Fibroblast of mammary gland (primary cell): ENCODE results near the gene NDUFA7.
"Not testable (repeated sequence)": the region's sequence is repeated elsewhere in the genome, so short reads cannot be mapped to it uniquely, and the experiment has no call there.

ENCODE experiments used
- DNase-seq: peaks from one replicate; pipeline ENCODE4 v3.0.0-alpha.2; 2010; ENCODE audit warnings: low read depth
- H3K4me3 ChIP-seq: 2 replicates; pipeline ENCODE4 v1.5.1; 2011; ENCODE audit warnings: low read depth, mild to moderate bottlenecking, low read length, moderate library complexity; ENCODE audit not compliant: control insufficient read depth
- TF ChIP-seq, protein P1 (sequence below): conservative IDR thresholded peaks from 2 replicates; pipeline ENCODE4 v1.5.1; 2011; ENCODE audit warnings: low read depth, low read length, inconsistent platforms; ENCODE audit not compliant: control insufficient read depth, insufficient read depth

NDUFA7 gene

DNA sequence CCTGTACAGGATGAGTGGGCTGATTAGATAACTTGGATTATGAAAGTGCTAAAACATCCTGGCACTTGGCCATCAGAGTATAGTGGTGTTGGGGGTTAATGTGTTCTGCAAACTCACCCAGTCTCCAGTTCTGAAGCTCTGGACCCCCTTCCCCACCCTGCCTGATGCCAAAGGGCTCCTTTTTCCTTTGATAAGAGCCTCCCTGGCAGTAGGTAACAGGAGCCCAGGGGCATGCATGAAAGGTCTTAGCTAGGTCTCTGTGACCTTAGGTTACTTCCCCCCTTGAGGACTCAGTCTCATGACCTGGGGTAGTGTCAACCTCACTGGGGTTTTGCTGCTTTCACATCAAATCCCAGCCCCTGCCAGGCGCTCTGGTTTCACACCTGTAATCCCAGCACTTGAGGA, 2.6 kb upstream of the NDUFA7 start:
- no peak for DNase-seq

DNA sequence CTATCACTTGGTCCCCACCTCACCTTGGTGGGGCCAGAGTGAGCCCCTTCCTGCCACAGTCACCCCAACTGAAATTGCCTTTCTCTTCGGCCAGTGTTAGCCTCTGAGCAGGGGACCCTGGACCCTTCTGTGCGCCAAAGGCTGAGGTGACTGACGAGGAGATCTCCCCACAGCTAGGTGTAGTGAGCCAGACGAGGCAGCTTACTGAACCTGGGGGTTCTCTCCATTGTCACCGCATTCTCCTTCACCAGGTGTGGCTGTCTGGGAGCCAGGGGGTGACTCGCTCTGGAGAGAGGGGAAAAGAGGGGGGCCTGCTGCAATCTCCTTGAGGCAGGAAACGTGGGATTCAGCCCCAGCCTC, 1.4 kb upstream of the NDUFA7 start:
- H3K4me3 ChIP-seq, result peak overlapping the region; percentile 99
- TF ChIP-seq, protein P1, sequence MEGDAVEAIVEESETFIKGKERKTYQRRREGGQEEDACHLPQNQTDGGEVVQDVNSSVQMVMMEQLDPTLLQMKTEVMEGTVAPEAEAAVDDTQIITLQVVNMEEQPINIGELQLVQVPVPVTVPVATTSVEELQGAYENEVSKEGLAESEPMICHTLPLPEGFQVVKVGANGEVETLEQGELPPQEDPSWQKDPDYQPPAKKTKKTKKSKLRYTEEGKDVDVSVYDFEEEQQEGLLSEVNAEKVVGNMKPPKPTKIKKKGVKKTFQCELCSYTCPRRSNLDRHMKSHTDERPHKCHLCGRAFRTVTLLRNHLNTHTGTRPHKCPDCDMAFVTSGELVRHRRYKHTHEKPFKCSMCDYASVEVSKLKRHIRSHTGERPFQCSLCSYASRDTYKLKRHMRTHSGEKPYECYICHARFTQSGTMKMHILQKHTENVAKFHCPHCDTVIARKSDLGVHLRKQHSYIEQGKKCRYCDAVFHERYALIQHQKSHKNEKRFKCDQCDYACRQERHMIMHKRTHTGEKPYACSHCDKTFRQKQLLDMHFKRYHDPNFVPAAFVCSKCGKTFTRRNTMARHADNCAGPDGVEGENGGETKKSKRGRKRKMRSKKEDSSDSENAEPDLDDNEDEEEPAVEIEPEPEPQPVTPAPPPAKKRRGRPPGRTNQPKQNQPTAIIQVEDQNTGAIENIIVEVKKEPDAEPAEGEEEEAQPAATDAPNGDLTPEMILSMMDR, result no peak
- no peak for DNase-seq

More for the DNA sequence above, 2.6 kb upstream of the NDUFA7 start:
- TF ChIP-seq, protein P1, result no peak
- no peak overlapping the region for H3K4me3 ChIP-seq

DNA sequence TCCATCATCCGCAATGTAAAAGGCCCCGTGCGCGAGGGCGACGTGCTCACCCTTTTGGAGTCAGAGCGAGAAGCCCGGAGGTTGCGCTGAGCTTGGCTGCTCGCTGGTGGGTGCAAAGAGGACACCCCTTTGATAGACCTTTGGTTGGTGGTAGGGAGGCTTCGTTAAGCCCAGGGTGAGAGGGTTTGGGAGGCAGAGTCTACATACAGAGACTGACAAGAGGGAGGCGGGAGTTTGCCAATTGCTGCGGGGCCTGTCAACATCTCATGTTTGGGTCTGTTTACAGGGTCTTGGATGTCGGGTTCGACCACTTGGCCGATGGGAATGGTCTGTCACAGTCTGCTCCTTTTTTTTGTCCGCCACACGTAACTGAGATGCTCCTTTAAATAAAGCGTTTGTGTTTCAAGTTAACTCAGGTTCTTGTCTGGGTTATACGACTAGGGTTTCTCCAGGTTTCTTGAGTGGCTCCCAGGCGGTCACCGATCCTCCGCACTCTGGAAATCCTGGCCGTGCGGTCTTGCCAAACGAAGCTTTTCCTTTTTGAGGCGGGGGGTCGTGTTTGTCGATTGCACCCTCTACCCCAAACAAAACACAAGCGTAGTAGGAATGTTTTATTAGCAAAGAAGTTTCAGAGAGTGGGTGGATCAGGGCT, 937 bp upstream of the NDUFA7 start:
- TF ChIP-seq, protein P1, result no peak
- H3K4me3 ChIP-seq, result peak overlapping the region; percentile 99
- no peak for DNase-seq

DNA sequence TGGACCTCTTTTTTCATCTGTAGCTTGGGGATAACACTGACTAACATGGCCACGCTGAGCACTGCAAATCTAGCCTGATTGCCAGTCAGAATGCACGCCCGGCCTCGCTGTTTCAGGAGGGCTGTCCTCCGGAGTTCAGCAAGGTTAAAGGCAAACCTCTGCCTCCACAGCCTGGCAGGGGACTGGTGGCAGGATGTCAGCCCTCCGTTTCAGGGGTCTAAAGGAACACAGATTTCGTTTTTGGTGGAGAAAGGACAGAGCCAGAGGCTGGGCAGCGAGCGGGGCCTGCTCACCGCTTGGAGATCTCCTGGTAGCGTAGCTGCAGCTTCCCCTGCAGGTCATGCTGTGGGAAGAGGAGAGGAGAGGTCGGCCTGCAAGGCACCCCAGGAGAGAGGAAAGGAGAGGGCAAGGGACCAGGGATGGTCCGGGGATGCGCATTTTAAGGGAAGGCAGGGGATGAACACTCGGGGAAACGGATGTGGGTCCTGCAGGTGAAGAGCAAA, 560 bp downstream of the NDUFA7 start:
- TF ChIP-seq, protein P1, result no peak
- H3K4me3 ChIP-seq, result peak overlapping the region; percentile 99
- no peak for DNase-seq

DNA sequence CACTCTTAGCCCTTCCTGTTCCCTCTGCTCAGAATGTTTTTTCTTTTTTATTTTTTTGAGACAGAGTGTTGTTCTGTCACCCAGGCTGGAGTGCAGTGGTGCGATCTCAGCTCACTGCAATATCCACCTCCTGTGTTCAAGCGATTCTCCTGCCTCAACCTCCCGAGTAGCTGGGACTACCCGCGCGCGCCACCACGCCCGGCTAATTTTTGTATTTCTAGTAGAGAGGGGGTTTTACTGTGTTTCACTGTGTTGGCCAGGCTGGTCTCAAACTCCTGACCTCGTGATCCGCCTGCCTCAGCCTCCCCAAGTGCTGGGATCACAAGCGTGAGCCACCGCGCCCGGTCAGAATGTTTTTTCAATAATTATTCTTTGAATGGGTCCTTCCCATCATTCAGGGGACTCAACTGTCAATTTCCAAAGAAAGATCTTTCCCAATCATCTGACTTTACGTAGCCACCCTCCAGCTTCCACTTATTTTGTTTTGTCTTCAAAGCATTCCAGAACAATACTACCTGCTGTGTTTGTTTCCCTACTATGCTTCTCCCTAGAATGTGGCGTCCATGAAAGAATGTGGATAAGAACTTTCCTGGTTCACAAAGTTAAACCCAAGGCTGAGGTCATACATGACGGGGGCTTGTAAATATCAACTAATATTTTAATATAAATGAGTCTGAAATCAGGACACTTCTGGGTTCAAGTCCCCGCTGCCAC, 1.2 kb downstream of the NDUFA7 start:
- TF ChIP-seq, protein P1, result no peak
- DNase-seq, result no peak
- H3K4me3 ChIP-seq, result peak overlapping the region; percentile 99

DNA sequence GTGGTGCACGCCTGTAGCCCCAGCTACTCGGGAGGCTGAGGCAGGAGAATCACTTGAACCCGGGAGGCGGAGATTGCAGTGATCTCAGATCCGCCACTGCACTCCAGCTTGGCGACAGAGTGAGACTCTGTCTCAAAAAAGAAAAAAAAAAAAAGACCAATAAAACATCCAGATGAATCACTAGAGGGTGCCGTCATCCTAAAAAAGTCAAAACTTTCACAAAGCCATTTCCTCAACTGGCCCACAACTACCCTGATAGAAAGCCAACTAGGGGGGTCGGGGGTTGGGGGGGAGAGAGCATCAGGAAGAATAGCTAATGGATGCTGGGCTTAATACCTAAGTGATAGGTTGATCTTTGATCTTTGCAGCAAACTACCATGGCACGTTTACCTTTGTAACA, 2.3 kb downstream of the NDUFA7 start:
- not testable (repeated sequence) for H3K4me3 ChIP-seq, DNase-seq

DNA sequence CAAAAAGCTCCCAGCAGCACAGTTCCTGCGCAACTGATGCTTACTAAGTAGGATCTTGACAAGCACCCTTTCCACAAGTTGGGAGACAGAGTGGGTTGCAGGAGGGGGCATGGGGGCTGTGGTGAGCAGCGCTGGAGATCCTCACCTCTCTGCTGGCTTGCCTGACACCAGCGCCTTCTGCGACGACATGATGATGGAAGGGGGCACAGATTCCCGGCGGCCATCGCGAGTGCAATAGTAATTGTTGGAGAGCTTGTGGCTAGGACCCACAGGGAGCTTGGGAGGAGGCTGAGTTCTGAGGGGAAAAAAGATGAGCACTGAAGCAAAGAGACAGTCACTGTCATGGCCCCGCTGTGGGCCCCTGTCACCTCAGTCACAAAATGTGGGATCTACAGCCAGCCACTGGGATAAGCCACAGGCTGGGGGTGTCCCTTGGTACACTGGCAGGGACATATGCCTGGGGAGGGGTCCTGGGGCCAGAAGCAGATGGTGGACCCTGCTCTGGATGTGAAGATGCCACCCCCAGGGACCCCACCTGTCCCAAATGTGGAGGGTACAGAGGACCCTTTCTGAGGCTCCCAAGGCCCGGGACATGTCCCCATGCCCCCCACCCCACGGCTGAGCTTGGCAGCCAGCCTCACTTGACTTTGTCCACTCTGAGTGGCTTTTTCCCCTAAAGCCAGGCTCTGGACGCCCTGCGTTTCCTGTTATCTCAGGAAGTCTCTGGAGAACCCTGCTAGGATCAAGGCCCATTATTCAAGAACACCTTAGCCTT, 4.6 kb downstream of the NDUFA7 start:
- no peak overlapping the region for H3K4me3 ChIP-seq
- DNase-seq, result no peak
- TF ChIP-seq, protein P1, result no peak

DNA sequence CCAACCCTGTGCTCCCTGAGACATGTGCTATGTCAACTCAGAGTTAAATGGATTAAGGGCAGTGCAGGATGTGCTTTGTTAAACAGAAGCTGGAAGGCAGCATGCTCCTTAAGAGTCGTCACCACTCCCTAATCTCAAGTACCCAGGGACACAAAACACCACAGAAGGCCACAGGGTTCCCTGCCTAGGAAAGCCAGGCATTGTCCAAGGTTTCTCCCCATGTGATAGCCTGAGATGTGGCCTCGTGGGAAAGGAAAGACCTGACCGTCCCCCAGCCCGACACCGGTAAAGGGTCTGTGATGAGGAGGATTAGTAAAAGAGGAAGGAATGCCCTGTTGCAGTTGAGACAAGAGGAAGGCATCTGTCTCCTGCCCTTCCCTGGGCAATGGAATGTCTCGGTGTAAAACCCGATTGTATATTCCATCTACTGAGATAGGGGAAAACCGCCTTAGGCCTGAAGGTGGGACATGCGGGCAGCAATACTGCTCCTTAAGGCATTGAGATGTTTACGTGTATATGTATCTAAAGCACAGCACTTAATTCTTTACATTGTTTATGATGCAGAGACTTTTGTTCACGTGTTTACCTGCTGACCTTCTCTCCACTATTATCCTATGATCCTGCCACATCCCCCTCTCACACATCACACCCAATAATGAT, 6.1 kb downstream of the NDUFA7 start:
- not testable (repeated sequence) for DNase-seq

More for the DNA sequence above, 6.1 kb downstream of the NDUFA7 start:
- not testable (repeated sequence) for H3K4me3 ChIP-seq
